NCI-H146 (cell line): ENCODE data around the gene FAM168A.

ENCODE experiments used
- DNase-seq: peaks from one replicate; lab custom pipeline; 2025; lab: John Stamatoyannopoulos, UW

FAM168A gene

DNA sequence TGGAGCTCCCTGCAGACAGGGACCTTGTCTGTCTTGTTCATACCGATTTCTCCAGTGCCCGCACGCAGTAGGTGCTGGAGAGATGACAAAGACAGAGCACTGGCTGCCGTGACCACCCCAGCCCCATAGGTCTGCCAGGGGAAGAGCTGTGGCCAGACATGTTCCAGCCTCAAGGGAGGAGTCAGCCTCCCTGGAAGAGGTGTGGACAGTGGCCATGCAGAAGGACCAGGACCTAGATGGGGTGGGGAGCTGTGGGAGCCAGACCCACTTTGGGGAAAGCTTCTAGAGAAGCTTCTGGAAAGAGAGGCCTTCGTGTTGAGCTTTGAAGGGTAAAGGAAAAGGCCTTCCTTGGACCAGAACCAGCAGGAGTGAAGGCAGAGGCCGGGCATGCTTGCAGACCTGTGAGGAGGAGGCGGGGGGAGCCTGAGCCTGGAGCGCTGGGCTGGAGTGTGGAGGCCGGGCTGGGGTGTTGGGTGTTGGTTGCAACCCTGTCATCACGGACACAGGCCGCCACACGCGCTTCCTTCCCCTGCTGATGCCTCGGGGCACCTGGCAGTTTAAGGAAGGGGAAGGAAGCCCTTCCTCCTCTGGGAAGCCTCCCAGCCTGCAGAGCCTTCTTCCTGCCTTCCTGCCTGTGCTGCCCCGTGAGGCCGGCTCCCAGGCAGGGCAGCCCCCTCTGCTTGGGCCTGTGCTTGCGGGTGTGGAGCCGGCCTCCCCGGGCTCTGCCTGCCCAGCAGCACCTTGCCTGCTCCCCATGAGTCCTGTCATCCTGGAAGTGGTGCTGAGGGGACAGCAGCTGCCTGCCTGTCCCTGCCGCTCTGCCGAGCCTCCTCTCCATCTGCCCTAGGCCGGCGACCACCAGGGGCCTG is 209.4 kb downstream of the FAM168A start:
- DNase-seq, result no peak

DNA sequence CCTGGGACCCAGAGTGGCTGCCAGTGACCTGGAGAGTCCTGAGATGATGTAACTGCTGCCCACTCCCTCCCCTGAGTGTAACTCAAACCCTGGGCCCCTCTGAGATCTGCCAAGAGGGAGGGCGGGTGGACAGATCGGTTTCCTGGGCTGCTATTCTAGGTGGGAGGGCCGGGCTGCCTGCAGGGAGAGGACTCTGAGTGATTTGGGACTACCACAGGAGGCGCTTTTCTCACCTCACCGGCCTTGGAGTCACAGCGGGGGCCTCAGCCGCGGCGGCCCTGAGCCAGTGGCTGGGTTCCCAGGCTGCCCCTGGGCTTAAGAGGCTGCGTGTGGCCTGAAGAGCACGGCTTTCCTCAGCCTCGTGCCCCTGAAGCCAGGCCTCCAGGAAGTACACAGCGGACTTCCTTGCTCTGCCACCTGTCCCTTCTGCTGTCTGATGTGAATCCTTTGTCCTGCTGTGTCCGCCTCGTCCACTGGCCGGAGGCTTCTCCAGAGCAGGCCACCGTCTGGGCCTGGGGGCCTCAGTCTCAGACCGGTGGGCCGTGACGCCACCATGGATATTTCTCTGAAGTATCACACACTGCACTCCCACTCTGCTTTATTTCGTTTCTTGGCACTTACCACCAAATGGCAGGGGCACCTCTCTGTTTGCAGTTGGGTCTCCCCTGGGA is 210.2 kb downstream of the FAM168A start:
- no peak for DNase-seq

DNA sequence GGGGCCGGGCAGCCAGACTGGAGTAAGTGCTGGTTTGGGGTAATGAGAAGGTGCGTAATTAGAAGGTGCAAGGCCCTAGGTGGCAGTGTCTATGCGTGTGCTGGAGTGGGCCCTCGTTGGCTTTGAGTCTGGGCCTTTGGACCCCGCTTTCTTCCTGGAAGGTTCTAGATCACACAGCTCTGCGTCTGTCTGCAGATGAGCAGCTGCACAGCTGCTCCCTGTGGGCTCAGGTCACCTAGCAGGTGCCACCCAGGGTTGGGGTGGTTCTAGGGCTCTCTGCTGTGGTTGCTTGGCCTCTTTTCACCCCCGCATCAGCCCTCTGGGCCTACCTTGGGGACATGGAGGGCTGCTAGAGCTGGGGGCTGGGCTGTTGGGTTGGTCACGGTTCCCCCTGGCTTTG is 211.4 kb downstream of the FAM168A start:
- no peak for DNase-seq

DNA sequence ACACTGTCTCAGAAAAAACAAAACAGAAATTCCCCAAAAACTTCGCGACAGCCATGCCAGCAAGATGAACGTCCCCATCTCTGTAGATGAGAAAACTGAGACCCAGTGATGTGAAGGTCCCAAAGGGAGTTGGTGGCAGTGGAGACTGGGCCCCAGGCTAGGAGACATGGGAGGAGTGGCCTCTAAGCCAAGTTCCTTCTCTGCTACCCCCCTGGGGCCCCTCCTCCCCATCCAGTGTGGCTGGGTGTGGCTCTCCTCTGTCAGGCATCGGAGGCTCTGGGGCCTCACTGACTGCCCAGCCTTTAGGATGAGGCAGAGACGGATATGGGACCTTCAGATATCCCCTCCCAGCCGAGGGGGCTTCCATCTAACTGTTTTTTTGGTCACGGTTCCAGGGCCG is 211.9 kb downstream of the FAM168A start:
- no peak for DNase-seq

DNA sequence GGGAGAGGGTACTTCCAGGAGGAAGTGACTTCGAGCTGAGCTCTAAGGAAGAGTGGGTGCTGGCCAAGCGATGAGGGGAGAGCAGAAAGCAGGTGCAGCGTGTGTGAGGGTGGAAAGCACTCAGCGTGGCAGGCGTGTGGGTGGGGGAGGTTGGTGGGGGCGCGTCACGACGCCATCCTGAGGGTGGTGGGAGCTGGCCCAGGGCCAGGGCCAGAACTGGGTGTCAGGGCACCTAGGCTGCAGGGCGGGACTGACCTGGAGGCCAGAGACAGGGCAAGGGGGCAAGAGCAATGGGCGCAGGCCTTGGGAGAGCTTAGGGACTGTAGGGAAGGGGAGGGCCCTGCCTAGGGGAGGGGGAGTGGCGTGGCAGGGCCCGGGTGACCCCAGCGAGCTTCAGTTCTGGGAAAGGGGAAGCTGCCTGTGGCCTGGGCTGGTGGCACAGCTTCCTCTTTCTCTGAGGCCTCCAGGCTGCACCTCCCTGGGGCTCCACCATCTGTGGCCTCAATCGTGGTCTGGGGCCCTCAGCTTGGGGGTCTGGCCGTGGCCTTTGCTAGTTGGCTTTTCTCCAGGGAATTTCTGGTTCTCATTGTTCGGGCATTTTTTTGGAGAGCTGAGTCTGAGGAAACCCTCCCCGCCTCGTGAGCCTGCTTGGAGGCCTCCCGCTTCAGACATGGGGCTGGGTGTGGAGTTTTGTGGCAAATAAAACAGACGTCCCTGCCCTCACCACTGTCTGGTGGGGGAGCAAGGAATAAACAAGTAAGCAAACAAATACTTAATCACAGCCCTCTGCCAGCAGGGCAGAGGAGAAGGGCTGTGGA is 212.8 kb downstream of the FAM168A start:
- DNase-seq, result no peak

DNA sequence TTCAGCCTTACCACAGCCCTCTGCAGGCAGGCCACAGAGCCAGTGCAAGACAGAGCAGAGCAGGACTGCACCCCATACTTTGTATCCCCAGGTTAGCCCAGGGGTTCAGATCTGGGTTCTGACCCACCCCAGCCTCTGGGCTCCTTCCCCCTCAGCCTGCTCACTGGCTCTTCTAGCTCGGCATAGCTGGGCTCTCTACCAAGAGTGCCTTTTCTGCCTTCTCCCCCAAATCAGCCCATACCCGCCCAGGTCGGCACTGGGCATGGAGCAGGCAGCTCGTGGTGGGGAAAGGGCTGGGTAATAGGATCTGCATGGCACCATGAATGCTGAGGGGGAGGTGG is 213.4 kb downstream of the FAM168A start:
- no peak for DNase-seq

DNA sequence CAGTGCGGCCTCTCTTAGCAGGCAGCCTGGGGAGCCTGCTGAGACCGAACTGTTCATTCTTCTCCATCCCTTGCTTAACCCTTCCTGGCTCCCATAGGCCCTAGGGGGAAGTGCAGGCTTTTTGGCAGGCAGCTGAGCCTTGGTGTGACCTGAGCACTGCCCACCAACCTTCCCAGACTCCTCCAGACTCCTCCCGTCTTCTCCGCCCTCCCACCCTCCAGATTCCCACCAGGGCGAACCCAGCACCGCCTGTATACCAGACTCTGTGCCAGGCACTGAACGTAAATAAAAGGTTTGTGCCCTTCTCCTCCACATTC is 213.8 kb downstream of the FAM168A start:
- no peak for DNase-seq

DNA sequence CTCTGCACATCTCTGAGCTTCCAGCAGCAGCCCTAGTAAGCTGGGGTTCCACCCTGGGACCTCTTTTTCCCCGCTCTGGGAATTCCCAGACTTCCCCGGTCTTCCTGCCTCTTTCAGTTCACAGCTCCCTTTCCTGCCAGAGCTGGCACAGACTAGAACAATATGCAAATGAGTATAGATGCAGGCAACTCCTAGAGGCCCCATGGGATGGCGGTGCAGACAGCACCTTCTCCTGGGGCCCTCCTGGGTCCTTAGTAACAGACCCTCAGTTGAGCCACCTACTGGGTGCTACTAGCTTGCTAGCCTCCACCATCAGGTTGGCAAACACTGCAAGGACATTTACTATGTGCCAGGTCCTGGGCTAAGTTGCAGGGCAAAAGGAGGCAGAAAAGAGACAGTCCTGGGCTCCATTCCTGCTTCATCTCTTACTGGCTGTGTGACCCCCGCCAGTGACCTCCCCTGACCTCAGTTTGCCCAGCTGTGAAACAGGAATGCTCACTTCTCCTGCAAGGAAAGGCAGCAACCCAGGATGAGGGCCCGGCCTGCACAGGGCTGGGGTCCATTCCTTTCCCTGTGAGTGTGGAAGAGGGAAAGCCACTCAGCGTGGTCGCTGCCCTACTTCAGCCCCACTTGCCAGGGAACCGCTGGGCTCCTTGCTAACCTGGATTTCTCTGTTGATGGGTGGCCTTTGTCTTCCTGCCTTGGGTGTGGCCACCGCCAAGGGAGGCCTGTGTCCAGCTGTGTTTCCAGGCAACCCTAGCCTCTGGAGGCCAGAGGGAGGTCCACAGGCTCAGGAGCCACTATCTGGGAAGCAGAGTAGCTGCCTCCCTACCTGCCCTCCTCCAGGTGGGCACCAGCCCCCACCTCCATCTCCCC is 214.4 kb downstream of the FAM168A start:
- peak; percentile 58 for DNase-seq

DNA sequence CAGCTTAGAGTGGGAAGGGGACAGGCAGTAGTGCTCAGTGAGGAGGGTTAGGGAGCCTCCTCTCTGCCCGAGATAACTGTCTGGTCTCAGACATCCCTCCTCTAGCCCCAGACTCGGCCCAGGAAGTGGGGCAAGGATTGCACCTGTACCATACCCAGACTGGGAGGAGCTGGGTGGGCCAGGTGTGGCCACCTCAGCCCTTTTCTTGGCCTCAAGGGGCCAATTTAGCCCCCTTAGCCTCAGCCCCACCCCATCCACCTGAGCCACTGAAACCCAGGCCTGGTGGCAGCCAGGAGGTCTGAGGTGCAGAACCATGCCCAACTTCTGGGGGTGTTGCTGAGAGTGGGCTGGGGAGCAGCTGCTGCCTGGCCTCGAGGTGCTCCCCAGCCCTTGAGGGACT is 215.2 kb downstream of the FAM168A start:
- DNase-seq, result no peak

DNA sequence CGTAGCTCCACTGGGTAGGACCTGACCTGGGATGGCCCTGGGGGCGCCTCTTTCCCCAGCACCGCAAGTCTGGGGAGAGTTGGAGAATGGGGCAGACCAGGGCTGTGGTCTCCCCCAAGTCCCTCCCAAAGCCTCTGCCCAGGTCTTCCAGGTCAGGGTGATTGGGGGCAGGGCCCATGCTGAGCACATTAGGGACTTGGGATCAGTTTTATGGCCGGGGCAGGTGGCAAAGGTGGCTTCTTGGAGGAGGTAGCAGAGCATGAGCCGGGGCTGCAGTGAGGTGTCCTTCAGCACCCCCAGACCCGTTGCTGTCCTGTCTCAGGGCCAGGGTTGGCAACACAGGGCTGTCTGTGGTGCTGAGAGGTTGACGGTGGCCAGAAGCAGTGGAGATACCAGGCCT is 215.7 kb downstream of the FAM168A start:
- DNase-seq, result no peak

DNA sequence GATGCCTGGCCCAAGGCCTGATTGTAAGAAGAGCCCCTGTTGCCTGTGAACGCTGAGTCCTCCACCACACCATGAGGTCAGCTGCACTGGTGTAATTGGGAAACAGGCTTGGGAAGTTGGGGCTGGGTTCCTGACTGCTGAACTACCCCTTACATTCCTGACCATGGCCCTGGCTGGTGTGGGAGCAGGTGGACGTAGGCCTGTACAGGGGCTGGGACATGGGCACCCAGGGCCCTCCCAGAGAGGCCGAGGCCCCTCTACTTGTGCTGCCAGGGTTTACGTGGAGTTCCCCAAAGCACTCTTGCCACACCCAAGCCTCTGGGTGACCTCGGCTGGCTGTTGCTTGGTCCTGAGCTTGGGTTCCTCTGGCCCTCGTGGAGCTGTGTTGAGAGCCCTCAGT is 216.3 kb downstream of the FAM168A start:
- DNase-seq, result no peak

DNA sequence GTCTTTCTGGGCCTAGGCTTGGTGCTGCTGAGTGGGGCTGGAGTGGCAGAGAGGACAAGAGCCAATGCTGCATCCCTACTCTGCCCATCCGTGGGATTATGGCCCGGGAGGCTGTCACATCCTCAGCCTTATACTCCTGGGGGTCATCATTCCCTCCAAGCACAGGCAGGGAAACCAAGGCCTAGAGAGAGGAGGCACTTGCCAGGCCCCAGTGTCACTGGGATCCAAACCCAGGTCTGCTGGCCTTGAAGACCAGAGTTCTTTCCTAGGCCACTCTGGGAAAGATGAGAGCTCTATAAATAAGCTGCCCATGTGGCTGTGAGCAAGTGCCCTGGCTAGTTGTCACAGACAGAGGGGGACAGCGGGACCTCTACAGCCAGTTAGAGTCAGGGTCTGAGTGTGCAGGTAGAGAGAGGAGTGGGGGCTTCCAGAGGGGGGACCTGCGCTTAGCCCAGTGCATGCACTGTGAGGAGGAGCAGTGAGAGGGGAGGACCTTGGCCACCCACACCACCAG is 217.0 kb downstream of the FAM168A start:
- DNase-seq, result no peak

DNA sequence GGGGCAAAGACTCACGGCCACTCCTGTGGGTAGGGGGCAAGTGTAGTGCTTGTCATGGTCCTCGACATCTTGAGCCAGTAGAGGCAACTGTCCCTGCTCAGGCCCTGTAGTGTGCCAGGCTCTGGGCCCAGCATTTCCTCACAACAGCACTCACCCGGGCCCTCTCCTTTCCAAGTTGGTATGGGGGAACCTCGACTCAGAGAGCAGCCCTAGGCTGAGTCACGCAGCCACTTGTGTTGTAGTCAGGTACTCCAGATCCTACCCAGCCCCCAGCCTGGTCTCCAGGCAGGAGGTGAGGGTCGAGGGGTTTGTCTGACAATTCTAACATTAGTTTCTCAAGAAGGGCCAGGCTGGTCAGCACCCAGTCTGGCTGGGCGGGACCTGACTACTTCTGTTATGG is 217.6 kb downstream of the FAM168A start:
- no peak for DNase-seq

DNA sequence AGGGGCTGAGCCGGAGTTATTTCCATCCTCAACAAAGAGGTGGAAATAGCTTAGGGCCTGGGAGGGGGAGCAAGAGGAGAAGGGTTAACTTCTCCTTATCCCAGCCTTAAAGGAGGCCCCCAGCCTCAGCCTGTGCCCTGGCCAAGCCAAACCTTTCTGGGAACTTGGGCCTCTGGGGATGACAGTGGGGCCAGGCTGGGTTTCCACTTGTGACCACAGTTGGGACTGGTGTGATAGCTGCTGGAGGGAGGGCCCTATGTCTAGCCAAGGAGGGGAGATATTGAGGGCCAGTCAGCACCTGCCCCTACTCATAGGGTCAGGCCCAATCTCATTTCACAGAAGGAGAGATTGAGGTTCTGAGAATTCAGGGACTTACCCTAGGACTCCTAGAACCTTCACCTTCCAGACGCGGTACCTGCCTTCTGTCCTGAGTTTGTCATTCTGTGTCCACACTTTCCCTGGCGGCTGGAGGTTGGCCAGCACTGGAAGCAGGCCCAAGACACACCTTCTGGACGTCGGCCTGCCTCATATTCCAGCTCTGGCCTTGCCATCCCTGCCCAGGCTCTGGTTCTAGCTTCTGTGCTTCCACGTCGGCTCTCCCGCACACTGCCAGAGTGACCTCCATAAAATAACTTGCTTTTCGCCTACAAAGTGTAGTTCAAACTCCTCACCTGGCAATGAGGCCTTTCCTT is 218.6 kb downstream of the FAM168A start:
- DNase-seq, result no peak

DNA sequence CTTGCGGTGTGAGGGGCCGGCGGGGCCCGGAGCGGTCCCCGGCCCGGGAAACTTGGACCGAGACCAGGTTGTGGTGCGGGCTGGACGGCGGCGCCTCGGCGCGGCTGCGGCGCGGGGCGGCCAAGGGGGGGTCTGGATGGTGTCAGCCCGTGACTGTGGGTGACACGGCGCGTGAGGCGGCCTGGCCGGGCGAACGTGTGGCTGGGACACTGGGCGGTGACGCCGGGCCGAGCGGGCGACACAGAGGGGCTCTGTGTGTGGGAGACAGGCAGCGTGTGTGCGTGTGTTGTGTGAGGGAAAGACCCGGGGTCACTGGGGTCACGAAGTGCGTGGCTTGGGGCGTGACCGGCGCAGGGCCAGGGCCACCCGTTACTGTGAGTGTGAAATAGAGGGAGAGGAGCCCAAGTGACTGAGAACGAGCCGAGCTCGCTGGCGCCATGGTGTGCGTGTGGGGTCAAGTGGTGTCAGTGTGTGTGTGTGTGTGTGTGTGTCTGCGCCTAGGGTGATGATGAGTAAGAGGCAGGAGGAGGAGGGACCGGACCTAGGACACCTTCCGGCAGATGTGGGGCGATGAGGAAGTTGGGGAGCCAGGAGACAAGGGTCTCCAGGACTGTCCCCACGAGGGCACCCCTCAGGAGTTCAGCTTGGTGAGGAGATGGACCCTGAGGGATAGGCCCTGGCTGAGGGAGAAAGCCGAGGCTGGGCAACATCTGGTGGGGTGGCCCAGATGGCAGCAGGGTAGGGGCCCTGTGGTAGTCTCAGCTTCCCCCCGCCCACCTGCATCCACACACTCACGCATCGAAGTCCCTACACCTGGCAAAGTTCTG is 220.9 kb downstream of the FAM168A start:
- peak; percentile 41 for DNase-seq

DNA sequence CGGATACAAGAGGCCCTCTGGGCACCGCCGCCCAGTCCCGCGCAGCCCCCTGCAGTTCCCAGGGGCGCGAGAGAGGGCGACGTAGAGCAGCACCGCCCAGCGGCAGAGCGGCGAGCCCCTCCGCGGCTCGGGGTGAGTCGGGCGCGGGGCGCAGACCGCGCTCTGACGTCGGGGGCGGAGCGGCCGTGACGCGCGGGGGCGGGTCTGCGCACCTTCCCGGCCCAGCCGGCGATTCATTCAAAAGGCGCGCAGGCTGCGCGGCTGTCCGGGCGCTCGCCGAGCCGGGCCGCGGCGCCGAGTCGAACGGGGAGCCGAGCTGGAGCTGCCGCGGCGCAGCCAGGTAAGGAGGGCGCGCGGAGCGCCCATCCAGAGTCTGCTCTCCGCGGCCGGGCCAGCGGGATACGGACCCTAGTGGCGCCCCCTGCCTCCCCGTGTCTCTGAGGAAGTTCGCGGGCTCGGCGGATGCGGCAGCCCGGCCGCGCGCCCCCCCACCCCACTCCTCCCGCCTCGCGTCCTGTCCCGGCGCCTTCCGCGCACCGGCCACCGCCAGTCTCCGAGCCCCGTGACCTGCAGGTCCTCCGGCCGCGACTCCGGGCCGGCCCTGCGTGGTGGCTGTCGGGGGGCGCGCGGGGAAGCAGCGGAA is 221.6 kb downstream of the FAM168A start, which contains the start of gene RELT:
TSS of gene RELT (plus strand) at position 240 of the 643 bp plus-strand sequence. CDS start 12,738 bp downstream, outside the sequence.
- peak; percentile 84 for DNase-seq

DNA sequence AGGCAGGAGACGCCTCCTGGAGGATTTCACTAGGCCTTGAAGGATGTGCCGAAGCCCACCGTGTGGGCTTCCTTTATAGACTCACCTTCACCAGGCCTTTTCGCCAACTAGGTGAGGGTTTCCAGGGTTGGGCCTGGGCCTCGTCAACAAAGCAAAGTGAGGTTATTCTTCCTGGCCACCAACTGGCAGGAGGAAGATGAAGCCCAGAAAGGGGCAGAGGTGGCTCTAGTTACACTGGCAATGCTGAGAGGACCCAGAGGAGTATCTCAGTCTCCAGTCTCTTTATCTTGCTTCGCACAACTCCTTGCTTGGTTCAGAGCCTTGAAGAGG is 222.1 kb downstream of the FAM168A start:
- DNase-seq, result peak; percentile 35

DNA sequence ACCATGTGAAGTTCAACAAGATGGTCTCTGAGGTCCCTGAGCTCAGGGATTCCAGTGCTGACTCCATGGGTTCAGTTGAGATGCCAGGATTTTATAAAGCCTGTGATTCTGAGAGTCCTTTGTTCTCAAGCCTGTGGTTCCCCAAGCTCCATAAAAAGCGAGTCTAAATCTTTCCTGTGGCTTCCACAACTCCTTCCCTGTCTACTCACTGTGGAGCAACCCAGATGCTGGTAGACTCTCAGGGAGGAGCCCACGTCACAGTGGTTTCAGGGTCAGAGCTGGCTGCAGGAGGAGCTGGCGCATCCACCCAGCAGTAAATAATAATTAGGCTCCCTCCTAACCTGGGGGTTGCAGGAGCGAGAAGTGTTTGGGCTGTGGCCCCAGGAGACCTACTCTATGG is 223.8 kb downstream of the FAM168A start:
- DNase-seq, result no peak

DNA sequence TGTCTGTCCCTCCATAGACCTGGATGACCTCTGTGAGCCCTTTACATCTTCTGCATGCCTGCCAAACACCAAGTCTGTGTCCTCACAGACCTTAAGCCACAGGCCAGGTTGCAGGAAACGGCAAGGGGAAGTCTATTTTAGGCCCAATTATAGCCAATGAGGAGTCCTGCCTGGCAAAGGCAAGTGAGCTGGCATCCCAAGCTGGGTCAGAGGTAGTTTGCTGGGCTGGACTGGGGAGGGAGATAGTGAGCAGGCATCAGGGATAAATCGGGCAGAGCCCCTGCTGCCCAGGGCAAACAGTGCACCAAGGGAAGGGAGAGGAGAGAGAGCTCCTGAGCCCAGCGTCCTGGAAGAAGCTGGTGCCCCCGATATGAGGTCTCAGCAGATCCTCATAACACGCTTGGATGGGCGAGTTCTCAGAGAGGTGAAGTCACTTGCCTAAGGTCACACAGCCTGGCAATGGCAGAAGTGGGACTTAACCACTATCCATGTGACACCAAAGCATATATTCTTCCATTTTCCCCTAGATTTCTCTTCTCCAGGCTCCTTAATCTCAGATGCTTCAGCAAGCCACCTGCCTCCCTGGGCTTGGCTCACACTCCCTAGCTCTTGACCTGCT is 225.4 kb downstream of the FAM168A start:
- no peak for DNase-seq
